VCaP (cell line): ENCODE data around the gene CLPX.

ENCODE experiments used
- H3K27ac ChIP-seq: fragments of 450-650 bp; 2 replicates; pipeline ENCODE4 v1.5.1; 2017
- CTCF ChIP-seq: fragments of 450-650 bp; conservative IDR thresholded peaks from 2 replicates; pipeline ENCODE4 v1.5.1; 2017; ENCODE audit warnings: mild to moderate bottlenecking, moderate library complexity

The CLPX gene

GRCh38 chr15:65180167-65180566 lies 5.0 kb downstream of the CLPX start:
- TF ChIP-seq CTCF: no peak
- H3K27ac ChIP-seq: no peak overlapping the region

- no peak overlapping the region for H3K27ac ChIP-seq
- TF ChIP-seq CTCF: no peak
Observed at GRCh38 chr15:65177901-65178300, 7.2 kb downstream of the CLPX start.

- H3K27ac ChIP-seq: no peak overlapping the region
Observed at GRCh38 chr15:65176056-65176455, 9.1 kb downstream of the CLPX start.

GRCh38 chr15:65175511-65175910 lies 9.6 kb downstream of the CLPX start:
- 0 out of 2 replicates have a peak overlapping the region, but pooled peaks have one; percentile 1 for H3K27ac ChIP-seq
- TF ChIP-seq CTCF: no peak

More at GRCh38 chr15:65176056-65176455, 9.1 kb downstream of the CLPX start:
- no peak for TF ChIP-seq CTCF

GRCh38 chr15:65174509-65174908 lies 10.6 kb downstream of the CLPX start:
- no peak overlapping the region for H3K27ac ChIP-seq
- no peak for TF ChIP-seq CTCF

GRCh38 chr15:65172531-65172930 lies 12.6 kb downstream of the CLPX start:
- TF ChIP-seq CTCF: no peak
- H3K27ac ChIP-seq: peak overlapping the region; percentile 83

GRCh38 chr15:65171428-65171827 lies 13.7 kb downstream of the CLPX start:
- no peak for TF ChIP-seq CTCF
- peak overlapping the region; percentile 83 for H3K27ac ChIP-seq

GRCh38 chr15:65165875-65166274 lies 19.3 kb downstream of the CLPX start:
- no peak overlapping the region for H3K27ac ChIP-seq
- TF ChIP-seq CTCF: no peak
